ENCODE measurements around the gene RNFT2.

DNA sequence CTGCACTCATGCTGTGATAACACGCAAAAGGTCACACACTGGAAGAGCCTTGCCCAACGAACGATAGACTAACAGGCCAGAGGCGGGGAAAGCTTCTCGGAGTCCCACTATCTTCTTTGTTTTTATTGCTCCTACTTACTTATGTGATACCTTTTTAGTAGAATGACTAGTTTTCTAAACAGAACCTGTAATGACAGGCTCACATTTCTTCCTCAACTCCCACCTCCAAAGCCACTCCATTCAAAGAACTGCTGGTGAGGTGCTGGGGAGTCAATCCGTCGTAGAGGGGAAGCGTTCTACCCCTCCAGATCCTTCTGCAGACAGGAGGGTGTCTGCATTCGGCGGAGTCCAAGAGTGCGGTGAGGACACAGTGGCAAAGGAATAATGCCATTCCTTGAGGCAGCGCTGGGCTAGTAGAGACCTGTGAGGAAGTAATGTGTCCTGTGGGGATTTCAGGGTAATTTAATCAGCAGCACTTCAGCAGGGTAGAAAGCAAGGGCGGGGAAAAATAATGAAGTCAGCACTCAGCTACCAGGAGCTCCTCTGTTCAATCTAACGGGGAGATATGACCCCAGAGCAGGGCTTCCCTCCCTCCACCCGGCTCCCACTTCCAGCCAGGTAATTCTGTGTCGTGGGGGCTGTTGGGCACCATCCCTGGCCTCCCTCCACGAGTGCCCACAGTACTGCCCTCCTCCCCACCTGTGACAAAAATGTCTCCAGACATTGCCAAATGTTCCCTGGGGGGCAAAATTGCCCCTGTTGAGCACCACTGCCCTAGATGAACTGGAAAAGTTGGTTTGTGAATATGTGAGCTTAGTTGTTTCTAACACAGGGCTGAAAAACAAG is 25.4 kb upstream of the RNFT2 start:
- no peak for TF ChIP-seq POLR2A (IDR thresholded peaks at IDR 0.05)
- TF ChIP-seq, protein P1, sequence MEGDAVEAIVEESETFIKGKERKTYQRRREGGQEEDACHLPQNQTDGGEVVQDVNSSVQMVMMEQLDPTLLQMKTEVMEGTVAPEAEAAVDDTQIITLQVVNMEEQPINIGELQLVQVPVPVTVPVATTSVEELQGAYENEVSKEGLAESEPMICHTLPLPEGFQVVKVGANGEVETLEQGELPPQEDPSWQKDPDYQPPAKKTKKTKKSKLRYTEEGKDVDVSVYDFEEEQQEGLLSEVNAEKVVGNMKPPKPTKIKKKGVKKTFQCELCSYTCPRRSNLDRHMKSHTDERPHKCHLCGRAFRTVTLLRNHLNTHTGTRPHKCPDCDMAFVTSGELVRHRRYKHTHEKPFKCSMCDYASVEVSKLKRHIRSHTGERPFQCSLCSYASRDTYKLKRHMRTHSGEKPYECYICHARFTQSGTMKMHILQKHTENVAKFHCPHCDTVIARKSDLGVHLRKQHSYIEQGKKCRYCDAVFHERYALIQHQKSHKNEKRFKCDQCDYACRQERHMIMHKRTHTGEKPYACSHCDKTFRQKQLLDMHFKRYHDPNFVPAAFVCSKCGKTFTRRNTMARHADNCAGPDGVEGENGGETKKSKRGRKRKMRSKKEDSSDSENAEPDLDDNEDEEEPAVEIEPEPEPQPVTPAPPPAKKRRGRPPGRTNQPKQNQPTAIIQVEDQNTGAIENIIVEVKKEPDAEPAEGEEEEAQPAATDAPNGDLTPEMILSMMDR (IDR thresholded peaks at IDR 0.05): no peak
